Stimulated activated CD4-positive, alpha-beta T cell treated with anti-CD3 and anti-CD28 coated beads, Interleukin-12 subunit alpha, Interleukin-12 subunit beta, amount 100 ng/mL, for 24 hours (primary cell): Measurements from ENCODE around the gene RIN3.
"Not testable (repeated sequence)": the region's sequence is repeated elsewhere in the genome, so short reads cannot be mapped to it uniquely, and the experiment has no call there.

Experiments
- DNase-seq, 2 experiments: peaks; one replicate each; pipeline ENCODE4 v3.0.0-alpha.2; 2020; ENCODE audit warnings: low read depth in 2 of 2

RIN3 gene

DNA sequence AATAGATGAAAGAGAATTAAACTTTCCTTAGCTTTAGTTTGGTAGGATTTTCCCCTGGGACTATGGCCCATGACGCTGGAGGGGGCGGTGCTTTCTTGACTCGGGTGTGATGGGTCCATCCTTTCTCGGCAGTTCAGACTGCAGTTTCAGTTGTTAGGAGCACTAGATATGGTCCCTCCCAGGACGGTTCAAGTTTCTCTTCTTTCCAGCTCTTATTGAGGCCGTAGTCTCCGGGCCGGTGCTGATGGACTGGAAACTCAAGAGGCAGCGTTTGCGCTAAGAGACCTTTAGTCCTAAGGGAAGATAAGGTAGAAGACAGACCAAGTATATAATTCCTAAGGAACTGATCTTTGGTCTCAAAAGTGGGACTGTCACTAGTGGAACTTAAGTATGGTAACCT, 111.2 kb downstream of the RIN3 start:
- DNase-seq, result no peak

DNA sequence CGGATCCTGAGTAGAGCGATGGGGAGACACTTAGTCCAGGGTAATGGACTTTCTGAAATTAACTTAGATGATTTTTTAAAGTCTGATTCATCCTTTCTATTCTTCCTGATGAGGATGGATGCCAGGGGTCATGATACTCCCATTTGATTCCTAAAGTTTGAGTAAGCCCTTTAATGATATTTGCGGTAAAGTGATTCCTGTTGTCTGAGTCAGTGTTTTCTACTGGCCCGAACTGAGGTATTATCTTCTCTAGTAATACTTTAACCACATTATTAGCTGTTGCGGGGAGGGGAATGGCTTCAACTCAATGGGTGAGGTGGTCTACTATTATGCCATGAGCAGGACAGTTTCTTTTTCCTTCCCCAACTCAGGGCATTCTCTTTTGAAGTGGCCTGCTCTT, 111.6 kb downstream of the RIN3 start:
- DNase-seq, result no peak

DNA sequence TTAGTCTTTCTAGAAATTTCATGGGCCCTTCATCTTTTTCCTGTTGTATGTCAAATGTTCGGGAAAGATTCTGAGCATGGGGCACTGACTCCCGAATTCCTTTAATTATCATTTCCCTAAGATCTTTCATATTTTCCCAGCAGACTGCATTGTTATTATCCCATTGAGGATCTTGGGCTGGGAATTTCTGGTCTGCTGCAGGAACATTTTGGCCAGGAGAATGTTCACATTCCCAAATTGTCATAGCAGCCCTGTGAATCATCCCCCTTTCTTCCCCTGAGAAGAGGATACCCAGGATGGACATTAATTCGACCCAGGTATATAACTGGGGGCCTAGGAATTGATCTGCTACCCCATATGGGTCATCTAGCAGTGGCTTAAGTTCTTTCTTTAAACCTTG, 112.5 kb downstream of the RIN3 start:
- no peak for DNase-seq

DNA sequence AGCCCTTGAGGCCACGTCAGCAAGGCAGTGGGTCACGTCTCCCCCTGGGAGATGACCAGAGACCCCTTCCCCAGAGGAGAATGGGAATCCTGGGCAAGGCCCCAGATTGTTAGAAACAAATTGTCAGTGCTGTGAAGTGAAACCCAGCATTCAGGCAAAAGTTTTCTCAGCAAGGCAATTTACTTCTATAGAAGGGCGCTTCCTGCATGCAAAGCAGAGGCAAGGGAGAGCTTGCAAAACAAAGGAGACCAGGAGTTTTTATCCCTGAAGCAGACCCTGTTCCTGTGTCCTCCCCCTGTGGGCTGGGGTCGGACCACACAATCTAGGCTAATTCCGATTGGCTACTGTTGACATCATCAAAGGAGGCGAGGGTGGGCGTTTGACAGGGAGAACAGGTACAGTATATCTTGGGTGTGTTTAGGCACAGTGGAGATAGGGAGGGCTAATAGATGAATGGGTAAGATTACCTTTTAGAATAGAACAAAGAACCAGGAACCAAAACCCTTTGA, 114.2 kb downstream of the RIN3 start:
- no peak for DNase-seq

DNA sequence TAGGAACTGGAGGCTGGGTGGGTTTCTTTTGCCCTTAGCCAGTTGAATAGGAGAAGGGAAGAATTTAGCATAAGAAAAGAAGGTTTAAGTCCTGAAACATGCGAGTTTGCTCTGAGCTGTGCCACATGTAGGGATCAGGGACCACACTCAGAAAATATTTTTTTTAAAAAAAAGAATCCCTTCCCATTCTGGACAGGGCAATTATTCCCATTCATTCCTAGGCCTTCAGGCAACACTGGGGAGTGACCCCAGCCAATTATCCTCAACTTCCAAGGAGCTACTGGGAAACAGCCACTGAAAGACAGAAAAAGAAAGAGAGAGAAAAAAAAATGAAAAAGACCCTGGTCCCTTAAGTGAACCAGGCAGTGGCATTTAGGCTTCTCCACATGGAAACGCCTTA, 115.1 kb downstream of the RIN3 start:
- no peak for DNase-seq

DNA sequence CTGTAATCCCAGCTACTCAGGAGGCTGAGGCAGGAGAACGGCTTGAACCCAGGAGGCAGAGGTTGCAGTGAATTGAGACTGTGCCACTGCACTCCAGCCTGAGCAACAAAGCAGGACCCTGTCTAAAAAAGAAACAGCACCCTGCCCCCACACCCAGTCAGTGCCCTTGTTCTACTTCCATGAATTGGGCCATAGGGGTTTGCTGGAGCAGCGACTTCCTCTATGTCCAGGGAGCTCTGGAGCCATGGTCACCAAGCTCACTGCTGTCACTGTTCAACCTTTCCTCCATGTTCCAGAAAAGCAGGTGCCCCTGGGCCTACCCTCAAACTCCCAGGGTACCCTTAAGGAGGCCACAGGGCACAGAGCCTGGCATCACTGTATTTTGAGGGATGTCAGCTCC, 116.8 kb downstream of the RIN3 start:
- DNase-seq, result no peak

DNA sequence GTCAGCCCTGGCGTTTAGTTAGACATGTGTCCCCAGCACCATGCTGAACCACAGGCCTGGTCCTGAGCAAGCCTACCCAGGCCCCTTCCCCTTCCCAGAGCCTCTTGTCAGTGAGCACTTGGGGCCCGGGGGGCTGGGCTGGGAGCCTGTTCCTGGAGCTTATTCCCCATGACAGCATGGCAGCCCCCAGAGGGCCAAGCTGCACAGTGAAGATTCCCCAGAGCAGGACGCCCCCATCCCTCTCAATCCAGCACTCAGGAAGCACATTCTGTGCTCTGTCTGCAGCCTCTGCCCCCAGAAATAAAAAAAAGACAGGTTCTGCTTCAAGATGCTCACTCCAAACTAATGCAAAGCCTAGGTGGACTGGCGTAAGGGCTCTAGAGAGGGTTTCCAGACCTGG, 117.5 kb downstream of the RIN3 start:
- no peak for DNase-seq

DNA sequence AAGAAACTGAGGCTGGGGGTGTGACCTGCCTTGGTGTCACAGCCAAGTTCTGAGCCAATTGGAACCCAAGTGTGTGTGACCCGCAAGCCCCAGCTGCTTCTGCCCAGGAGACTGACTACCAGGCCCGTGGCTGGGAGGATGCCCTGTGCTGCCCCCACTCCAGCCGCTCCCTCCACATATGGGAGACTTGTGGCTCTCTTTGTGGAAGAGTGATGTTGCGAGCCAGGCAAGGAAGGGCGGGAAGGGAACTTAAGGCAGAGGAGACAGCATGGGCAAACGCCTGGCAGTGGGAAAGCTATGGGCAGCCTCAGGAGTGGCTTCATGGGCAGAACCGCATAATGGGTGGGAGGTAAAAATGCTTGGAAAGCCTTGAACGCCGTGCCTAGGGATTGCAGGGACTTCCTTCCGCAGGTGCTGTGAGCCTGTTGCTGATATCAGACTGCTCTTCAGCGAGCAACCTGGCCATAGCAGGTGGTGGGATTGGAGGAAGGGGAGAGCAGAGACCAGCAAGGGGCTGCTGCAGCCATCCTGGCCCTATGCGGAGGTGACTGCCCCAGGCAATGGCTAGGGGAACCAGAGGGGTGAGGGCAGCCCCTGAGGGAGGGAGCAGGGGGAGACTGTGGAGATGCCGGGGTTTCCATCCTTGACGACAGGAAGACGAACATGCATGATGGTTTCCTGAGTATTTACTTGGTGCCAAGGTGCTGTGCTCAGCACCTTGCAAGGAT, 119.1 kb downstream of the RIN3 start:
- DNase-seq, result no peak

DNA sequence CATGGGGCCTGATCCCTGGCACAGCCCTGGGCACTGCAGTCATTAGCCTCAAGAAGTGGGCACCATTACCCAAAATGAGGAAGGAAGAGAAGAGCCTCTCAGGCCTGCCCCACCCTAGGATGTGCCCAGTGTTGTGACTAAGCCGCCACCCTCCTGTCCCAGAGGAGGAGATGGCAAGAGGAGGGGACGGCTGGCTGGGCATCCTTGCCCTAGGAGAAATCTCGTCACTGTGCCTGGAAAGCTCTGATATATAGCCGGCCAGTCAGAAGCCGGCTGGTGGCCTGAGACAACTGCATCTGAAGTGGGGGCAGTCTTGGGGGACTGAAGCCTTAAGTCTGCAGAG, 119.7 kb downstream of the RIN3 start:
- no peak for DNase-seq

DNA sequence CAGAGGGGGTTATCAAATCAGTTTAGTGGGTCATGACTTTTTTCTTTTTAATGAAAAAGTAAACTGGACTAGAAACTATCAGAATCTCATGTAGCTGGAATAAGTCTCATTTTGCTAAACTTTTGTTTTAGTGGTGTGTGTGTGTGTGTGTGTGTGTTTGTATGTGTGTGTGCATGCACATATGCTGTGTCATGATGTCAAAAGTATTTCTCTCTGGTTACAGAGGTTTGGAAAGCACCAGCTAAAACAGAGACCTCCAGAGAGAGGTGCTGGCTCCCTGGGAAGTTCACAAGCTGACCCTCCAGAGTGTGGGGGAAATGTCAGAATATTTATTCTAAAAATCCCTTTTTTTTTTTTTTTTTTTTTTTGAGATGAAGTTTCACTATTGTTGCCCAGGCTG, 120.1 kb downstream of the RIN3 start:
- DNase-seq, result no peak

DNA sequence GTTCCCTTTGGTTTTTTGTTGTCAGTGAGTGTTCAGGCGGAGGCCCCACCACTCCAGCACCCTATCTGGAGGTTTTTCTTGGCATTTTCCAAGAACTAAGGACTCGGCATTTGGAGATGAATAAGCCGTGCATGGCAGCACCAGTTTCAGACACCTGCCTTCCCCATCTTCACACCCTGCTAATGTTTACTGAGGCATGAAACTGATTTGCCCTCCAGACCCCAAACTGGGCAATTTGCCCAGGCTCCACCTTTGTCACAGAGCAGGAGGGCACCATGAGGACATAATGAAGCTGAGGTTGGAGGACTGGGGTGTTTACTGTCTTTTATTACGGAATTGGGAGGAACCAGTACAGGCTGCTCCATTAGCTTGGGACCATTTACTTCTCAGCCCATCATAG, 121.5 kb downstream of the RIN3 start:
- no peak for DNase-seq

DNA sequence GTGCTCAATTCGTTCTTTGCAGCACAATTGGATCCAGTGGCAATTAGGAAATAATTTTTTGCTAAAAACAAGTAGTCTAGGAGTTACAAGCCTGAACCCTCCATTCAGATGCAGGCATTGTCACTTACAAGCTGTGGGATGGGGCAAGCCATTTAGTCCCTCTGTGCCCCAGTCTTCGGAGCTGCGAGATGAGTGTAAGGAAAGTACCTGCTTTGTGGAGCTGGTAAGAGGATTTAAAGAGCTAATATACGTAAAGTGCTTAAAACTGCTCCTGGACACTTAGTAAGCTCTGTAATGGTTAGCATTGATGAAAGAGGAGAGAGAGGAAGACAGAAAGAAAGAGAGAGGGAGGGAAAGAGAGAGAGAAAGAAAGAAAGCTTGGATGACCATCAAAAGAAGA, 122.3 kb downstream of the RIN3 start:
- DNase-seq, result no peak

DNA sequence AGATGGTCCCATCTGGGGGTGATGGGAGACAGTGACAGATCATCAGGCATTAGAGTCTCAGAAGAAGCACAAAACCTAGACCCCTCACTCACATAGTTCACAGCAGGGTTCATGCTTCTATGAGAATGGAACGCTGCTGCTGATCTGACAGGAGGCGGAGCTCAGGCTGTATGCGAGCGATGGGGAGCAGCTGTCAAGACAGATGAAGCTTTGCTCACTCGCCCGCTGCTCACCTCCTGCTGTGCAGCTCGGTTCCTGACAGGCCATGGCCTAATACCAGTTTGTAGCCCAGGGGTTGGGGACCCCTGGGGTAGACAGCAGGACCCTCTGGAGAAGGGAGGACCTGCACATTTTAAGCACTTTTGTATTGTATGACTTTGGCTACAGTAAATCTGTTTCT, 123.6 kb downstream of the RIN3 start:
- DNase-seq, result no peak

DNA sequence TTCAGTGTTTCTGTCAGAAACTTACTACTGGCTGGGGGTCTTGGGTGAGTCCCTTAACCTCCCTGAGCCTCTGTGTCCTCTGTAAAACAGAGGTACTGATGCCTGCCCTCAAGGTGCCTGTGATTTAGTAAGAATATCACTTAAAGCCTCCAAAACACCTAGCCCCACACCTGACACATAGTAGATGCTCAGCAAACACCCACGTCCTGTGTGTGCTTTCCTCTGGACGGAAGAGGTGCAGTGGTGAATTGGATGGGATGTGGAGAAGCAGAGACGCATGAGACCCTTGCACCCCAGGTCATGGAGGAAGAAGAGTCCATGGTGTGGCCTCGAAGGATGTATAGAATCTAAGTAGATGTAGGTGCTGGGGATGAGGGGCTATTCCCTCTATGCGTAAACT, 124.3 kb downstream of the RIN3 start:
- no peak for DNase-seq

DNA sequence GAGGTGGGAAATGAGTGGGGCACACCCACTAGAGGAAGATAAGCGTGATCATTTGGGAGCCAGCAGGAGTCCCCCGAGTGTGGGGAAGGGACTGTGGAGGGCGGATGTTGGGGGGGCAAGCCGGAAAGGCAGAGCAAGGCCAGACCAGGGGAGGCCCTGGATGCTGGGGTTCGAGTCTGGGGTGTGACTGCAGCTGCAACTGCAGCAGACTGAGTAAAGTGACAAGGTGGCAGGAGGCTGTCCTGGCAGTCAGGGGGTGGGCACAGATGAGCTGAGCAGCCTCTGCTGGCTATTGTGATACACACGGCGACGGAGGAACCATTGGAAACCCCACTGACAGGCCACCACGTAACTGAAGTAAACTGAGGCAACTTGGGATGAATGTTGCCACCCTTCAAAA, 124.7 kb downstream of the RIN3 start:
- no peak for DNase-seq

DNA sequence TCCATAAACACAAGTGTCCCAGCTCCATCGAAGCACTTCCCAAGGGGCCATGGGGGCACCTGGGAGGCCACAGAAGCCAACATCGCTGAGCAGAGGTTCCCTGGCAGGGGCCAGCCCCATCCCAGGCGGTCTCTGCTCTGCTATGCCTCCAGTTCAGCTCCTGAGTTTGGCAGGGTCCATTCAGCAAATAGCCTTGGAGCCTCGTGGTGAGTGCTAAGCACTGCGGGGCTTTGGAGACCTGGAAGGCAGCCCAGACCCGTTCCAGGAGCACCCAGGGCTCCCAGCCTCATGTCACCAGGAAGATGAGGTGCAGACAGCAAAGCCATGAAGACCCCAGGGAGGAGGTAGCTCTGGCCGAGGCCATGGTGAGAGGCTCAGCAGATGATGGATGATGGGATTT, 125.3 kb downstream of the RIN3 start:
- no peak for DNase-seq

DNA sequence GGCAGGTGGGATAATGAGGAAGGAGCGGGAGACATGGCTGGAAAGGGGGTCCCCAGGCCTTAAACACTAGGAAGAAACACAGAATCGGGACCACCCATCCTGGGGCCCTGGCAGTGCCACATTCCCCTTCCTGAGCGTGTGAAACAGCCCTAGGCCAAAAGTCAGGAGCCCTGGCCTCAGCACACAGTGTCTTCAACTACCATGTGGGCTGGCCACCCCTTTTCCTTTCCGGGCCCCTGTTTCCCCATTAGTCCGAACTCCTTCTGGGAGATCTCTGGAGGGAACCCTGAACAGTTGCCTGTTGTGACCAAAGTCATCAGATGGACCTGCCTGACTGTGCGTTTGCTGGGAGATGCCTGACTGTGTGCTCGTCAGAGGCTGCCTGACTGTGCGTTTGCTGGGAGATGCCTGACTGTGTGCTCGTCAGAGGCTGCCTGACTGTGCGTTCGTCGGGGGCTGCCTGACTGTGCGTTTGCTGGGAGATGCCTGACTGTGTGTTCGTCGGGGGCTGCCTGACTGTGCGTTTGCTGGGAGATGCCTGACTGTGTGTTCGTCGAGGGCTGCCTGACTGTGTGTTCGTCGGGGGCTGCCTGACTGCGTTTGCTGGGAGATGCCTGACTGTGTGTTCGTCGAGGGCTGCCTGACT, 126.0 kb downstream of the RIN3 start:
- DNase-seq, result not testable (repeated sequence)

DNA sequence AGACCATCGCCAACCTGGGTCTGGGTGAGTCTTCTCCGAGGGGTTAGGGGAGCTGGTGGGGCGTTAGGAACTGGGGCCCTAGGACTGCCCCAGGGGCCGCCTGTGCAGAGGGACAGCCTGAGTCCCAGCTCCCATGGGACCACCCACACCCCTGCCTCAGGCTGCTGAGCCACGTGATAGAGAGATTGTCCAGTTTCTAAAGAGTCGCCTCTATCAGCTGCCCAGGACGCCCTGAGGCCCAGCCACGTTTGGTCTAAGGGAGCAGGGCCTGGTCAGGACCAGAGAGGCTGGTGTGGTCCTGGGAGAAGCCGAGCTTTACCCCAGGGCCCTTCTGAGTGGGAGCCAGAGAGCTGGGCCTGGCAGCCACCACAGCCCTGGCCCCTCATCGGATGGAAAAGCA, 127.7 kb downstream of the RIN3 start:
- DNase-seq, result no peak

DNA sequence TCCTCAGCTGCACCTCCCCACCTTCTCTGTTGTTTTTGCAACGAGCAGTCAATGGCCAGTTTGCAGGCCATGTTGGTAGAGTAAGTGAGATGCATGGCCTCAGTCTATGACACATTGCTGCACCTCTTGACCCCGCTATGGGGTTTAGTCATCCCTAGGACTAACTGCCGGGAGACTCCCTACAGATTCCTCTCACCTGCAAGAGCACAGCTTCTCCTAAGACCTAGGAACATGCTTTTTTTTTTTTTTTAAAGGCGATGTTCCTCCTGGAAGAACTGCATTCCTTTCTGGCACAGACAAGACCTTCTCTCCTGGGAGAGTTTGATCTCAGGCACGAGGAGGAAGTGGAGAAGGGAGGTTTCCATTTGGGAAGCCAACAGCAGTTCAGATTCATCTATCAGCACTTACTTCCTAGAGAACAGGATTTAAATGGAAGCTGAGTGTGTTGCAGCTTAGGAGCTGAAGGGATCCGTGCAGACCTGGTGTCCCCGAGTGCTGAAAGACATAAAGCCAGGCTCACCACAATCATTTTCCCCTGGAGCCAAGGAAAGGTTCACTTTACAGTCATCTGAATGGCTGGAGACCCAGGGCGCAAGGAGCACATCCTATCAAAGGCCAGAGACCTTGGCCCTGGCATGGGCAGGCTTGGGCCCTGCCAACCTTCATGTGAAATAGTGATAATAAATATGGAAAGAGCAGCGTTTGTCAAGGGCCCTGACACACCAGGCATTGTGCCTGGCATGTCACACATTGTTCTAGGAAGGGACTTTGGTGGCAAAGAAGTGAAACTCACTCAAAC, 130.8 kb downstream of the RIN3 start:
- no peak for DNase-seq

DNA sequence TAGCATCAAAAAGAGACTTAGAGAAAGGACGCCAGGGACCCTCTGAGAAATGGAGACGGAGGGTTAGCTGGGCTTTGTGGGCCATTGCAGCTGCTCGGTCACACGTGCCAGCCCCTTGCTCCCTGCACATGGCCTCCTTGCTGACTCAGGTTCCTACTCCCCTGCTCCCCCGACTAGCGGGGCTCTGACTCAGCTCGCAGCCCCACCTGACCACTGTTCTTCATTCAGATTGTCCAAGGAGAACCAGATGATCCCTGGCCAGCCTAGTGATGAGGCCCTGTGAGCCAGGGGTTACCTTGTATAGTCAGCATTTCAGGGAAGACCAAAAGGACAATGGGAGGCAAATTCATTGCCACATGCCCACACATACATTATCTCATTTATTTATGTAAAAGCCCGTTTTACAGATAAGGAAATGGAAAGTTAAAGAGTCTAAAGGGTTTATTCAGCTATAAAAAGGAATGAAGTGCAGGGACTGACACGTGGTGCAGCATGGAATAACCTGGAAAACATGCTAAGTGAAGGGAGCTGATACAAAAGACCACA, 131.5 kb downstream of the RIN3 start:
- no peak for DNase-seq

DNA sequence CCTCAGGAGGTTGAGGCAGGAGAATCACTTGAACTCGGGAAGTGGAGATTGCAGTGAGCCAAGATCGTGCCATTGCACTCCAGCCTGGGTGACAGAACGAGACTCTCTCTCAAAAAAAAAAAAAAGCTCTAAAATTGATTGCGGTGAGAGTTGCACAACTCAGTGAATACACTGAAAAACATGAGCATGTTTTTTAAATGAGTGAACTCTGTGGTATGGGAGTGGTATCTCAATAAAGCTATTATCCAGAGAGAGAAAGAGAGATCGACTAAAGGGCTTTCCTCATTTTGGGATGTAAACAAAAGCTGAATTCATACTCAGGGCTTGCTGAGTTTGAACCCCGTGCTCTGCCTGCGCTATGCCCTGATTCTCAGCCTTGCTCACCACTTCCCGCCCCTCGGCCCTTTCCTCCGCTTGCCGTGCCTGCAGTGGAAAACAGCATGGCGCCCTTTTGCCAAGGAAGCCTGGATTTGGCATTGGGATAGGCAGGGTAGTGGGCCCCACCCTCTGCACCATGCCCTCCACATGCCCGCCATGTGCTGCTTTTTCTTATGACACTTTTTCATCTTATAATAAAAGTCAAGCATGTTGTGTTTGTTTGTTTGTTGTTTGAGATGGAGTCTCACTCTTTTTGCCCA, 132.4 kb downstream of the RIN3 start:
- DNase-seq, result no peak
